GM19239 (cell line): Measurements from ENCODE around the gene REEP1.
A peak's percentile ranks its signal among the peaks of the same experiment; 100 is the strongest.
"Not testable (repeated sequence)": the region's sequence is repeated elsewhere in the genome, so short reads cannot be mapped to it uniquely, and the experiment has no call there.

Source experiments
- DNase-seq: peaks from one replicate; pipeline ENCODE4 v3.0.0; 2011; ENCODE audit warnings: low spot score; ENCODE audit not compliant: insufficient read length
- FAIRE-seq: peaks from 2 replicates; lab custom pipeline; 2011; peaks lifted over from hg19 to GRCh38; lab: Jason Lieb, UNC

Gene REEP1

DNA sequence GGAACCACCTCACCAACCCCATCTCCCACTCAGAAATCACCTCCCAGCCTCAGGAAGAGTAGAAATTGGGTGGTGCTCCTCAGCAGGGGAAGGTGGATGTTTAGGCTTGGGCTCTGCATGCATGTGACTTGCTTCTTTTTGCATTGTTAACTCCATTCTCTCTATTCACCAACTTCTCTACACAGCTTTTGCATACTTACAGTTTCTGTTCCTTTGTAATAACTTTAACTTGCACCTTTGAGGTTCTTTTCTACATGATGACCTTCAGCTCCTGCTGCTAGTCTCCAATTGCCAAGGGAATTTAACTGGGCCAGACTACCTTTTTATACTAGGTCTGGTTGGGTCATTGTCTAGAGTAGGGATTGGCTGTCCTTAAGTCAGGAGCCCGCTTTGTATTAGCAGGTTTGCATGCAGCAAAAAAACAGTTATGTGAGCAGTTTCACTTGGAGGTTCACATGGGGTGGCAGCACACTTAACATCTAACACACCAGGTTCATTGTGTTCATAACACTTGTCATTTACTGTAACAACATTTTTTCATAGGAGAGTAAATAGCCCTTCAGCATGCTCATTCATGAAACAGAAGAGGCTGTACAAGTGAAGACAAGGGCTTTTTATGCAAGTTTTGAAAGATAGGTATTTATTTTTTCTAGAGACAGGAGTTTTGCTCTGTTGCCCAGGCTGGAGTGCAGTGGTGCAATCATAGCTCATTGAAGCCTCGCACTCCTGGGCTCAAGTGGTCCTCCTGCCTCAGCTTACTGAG, 126.2 kb downstream of the REEP1 start:
- DNase-seq, result no peak
- FAIRE-seq, result no peak

DNA sequence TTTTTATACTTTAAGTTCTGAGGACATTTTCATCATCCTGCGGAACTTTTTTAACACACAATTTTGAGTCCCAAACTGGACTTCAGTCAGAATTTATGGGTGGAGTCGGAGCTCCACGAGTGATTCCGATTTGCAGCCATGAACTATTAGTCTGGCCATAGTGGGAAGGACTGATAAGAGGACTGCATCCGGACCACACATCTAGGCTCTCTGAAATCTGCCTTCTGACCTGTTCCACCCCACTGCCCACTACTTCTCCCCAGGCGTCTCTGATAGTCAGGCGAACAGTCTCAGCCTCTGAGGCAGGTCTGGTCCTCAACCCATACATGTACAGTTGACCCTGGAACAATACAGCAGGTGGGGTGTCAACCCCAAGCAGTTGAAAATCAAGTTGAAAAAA, 133.0 kb downstream of the REEP1 start:
- FAIRE-seq, result no peak

DNA sequence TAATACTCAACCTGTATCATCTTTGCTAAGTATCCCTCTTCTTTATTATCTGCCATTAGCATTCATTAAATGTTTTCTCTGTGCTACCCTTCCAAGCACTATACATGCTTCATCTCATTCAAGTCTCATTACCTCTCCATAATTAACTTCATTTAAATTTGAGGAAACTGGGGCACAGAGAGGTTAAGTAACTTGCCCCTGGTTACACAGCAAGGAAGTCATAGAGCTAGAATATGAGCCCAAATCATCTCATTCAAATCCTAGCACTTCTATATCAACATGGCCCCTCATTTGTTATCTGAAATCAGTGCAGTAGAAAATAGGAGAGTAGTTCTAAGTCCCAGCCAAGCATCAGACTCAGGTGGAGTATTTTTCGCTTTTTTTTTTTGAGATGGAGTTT, 133.8 kb downstream of the REEP1 start:
- DNase-seq (no peak), FAIRE-seq (no peak)

More for the DNA sequence above, 133.0 kb downstream of the REEP1 start:
- no peak for DNase-seq

DNA sequence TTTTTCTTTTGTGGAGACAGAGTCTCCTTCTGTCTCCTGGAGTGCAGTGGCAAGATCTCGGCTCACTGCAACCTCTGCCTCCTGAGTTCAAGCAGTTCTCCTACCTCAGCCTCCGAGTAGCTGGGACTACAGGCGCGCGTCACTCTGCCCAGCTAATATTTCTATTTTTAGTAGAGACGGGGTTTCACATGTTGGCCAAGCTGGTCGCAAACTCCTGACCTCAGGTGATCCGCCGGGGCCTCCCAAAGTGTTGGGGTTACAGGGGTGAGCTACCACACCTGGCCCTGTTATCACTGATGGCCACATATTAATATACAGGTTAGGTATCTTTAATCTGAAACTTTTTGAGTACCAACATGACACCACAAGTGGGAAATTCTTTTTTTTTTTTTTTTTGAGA, 134.7 kb downstream of the REEP1 start:
- FAIRE-seq, result no peak
- no peak for DNase-seq

DNA sequence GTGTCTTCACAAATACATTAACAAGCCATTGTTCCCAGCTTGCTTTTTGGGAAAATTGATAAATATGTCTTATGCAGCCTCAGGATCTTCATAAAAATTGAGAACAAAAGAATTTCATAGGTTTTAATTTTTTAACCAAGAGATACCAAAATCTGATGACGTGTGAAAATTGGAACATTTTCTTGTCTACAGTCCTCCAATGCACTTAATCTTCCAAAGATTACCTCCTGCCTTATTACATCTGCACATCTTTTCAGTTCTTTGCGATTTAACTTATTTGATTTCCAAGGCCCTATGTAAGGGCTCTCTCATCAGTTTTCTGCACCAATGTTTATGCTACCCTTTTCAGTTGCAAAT, 135.1 kb downstream of the REEP1 start:
- FAIRE-seq, result no peak
- DNase-seq, result no peak

DNA sequence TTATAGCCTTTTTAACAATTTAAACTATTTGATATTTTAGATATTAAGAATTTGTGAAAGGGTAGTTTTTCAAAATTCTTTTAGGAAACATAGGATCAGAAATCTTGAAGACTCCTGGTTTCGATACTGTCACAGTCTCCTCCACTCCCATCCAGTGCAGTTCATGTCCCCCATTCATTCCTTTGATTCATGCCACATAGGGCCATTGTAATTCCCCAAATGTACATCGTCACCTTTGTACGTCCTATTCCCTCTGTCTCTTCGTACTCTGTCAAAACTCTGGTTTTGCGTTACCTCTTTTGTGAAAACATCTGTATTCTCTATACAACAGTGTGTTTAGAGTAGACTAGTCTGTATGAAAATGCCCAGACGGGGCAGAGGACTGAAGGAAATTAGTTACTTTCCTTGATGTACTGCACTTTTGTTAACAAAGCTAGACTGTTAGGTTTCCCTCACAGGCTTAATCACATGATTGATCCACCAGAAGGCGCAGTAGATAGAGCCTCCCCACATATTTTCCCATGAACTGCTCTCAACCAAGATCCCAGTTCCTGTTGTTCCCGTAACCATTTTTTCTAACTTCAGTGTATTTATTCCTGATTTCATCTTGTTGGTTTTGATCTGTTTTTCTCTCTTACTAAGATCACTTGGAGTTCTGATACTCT, 135.6 kb downstream of the REEP1 start:
- DNase-seq (no peak), FAIRE-seq (no peak)

DNA sequence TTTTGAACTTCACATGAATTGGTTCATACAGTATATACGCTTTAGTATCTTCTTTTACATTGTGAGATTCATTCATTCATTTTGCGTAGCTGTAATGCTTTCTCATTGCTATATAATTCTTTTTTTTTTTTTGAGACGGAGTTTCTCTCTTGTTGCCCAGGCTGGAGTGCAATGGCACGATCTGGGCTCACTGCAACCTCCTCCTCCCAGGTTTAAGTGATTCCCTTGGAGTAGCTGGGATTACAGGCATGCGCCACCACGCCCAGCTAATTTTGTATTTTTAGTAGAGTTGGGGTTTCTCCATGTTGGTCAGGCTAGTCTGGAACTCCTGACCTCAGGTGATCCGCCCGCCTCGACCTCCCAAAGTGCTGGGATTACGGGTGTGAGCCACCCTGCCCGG, 136.9 kb downstream of the REEP1 start:
- DNase-seq, FAIRE-seq: not testable (repeated sequence)

DNA sequence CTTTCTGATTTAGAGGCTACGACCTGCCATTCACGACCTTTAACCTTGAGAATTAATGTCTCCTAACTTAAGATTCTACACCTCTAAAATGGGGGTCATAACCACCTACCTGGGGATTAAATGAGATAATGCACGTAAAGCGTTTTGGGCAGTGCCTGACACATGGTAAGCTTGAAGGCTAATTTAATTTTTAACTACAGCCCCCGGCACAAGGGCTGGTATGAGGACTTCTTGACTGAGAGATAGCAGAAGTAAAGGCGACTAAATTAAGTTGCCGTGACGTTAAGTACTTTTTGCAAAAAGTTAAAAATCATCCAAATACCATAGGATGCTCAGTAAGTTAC, 137.6 kb downstream of the REEP1 start:
- FAIRE-seq (no peak), DNase-seq (no peak)

DNA sequence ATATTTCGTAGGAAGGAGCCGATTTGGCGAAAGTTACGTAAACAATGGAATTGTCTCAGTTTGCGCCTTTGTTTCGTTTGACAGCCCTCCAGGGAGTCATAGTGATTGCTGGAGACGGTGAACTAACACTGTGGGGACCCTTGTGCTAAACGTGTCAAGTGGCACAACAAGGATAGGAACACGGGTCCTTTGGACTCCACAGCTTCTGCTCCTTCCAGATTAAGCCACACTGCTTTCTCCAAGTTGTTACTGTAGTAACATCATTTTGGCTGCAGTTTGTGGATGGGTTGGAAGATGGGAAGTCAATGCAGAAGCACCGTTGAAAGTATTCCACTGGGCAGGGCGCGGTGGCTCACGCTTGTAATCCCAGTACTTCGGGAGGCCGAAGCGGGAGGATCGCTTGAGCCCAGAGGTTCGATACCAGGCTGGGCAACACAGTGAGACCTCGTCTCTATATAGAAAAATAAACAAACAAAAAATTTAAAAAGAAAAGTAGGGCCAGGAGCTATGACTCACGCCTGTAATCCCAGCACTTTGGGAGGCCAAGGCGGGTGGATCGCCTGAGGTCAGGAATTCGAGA, 141.5 kb downstream of the REEP1 start:
- DNase-seq, result no peak
- FAIRE-seq, result peak; percentile 72

DNA sequence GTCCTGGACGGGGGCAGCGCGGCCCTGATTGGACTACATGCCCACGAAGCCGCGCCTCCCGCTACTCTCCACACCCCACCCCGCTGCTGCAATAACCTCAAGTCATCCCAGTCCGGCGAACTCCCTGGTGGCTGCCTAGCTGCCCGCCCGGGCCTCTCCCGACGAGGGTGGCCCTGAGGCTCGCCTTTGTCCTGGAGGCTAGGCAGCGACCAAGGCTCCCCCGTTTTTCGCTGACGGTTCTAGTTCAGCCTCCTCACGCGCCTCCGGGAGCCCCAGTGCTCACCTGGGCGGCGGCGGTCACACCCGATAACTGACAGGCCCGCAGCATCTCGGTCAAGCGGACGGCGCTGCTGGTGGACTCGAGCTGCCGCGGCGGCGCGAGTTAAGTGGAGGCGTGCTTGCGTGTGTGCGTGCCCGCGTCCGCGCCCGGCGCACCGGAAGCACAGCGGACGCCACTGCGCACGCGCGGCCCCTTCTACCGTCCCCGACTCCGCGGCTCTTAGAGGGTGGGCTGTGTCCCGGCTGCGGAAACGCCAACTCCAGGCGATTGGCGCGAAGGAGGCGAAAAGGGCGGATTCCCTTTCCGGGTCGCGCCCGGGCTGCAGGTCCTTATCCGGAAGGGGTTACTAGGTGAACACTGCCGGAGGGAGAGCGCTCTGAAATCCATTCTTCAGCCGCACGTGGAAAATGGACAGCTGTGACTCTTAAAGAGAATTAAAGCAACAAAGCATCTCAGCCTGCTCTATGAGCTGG, 142.2 kb downstream of the REEP1 start, which contains the start of gene IMMT:
Gene IMMT, minus strand, starts transcription at position 408 of the 753 bp plus-strand sequence. Its CDS starts 80 bp downstream, at position 328.
- peak; percentile 65 for FAIRE-seq
- peak; percentile 54 for DNase-seq

DNA sequence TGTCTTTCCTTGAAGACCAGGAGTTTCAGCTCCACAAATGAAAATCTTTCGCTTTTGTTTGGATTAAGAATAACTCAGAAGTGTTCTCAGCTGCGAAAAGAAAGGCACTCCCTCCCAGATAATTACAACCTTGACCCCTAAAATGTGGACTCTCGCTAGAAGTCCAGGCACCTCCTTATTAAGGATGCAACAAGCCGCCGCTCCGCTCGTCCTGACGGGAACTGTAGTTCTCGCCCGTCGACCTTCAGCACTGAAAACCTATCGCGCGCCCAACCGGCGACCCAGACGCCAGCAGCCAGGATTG, 142.7 kb downstream of the REEP1 start:
- DNase-seq (no peak), FAIRE-seq (peak; percentile 91)

DNA sequence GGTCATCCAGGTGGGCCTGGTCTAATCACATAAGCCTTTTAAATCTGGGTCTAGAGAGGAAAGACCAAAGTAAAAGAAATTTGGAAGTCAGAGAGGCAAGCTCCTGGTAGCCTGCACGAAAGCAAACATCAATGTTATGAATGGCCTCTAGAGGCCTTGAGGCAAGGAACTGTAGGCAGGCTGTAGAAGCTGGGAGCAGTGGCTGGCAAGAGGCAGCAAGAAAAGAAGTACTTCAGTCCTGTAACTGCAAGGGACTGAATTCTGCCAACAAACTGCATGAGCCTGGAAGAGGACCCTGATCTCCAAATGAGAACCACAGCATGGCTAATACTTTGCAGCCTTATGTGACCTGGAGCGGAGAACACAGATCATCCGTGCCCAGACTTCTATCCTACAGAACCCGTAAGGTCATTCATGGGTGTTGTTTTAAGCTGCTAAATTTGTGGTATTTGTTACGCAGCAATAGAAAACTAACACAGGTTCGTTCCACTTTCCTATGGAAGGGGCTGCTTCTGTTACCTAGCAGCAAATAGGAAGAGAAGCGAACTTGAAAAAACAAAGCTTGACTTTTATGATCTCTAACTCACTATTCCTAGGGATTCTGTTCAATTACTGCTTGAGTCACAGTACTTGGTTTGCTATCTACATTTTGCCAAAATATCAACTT, 143.4 kb downstream of the REEP1 start:
- DNase-seq (no peak), FAIRE-seq (no peak)

DNA sequence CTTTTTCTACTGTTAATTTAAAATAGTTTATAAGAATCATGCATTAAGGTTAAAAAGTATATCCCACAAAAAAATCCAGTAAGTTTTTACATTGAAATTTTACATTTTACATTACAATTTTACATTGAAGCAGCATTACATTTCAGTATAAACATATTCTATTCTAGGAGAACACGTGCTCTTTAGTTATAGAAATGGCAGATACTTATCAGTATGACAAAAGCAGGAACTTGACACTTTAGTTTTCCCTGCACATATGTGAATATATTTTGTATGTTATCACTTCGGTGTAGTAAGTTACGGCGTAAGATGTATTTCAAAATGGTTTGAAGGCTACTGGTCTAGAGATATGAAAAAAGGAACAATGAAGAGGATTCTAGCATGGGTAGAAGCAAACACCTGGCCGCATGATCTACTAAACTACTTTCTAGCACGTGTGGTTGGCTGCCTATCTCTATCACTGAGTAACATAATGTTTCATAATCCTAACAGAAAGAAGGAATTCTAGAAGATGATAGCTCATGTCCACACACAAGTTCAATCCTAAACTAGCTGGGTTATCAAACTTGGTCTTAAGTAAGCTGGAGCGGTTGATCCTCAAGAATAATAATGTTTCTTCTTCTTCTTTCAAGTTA, 147.5 kb downstream of the REEP1 start:
- no peak for FAIRE-seq

DNA sequence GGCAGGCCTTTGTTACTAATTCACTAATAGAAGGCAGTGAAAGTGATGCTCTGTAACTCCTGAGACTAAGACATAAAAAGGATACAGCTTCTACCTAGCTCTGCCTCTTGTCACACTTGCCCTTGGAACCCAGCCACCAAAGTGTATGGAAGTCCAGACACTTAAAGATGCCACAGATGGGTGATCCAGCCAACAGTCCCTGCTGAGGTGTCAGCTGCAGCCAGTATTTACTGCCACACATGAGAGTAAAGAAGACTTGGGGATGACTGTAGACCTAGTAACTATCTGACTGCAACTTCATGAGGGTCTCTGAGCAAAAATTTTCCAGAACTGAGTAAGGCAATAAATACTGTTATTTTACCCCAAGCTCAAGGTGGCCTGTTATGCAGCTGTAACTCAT, 151.0 kb downstream of the REEP1 start:
- DNase-seq, result no peak
- FAIRE-seq, result peak; percentile 45

More for the DNA sequence above, 147.5 kb downstream of the REEP1 start:
- no peak for DNase-seq

DNA sequence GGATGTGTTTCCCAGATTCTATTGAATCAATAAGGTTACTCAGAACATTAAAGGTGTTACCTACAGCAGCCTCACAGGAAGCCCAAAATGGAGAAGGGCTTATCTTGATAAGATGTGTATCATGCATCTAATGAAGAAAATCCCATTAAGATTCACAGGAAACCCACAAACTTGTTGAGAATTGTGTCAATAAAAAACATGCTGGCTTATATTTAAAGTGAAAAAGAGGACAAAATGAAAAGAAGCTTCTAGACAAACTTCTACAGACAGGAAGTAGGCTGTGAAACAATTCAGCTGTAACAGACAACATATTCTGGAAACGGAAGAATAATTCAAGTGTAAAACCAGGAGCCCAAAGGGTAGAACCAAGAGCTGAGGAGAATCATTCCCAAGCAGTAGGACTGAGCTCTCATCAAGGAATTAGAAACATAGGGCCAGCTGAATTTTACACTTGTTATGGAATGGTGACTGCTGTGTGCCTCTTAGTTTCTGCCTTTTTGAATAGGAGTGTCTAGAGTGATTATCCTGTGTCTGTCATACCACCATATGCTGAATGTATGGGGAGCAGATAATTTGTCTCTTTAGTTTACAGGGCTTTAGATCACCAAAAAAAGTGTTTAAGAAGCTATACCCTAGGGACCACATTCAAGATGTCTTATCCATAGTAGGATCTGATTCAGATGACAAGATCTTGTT, 151.8 kb downstream of the REEP1 start:
- FAIRE-seq, result peak; percentile 73
- DNase-seq, result no peak

DNA sequence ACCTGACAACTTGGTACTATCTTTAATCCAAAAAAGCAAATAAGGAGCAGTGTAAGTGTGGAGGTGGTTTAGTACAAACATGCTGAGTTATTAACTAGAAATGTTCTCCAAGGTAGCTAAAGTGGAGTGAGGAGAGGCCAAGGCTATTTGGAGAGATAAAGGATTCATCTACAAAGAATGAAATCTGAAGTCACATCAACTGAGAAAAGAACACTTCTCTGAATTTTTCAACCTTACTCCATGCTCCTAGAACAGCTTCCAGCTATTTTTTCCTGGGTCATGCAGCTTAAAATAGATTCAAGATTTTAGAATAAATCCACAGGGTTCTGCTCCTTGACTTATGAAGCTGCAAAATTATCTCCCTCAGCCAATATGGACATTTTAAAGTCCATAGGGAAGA, 160.8 kb downstream of the REEP1 start:
- FAIRE-seq, result peak; percentile 82
- DNase-seq, result no peak

DNA sequence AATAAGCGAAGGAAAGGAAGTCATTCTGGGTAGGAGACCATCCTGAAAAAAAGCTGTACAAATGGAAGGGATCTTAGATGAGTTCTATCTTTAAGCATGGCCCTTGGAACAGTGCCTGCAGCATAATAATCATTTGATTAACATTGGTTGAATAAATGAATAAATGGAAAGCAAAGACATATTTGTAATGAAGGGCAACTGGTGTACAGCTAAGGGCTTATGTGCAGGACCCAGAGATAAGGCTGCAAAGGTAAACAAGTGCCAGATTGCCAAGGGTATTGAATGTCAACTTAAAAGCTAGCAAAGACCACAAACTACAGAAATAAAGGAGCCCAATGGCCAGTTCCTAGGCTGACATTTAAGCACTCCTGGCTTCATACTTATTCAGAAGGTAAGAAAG, 161.6 kb downstream of the REEP1 start:
- DNase-seq (no peak), FAIRE-seq (no peak)

DNA sequence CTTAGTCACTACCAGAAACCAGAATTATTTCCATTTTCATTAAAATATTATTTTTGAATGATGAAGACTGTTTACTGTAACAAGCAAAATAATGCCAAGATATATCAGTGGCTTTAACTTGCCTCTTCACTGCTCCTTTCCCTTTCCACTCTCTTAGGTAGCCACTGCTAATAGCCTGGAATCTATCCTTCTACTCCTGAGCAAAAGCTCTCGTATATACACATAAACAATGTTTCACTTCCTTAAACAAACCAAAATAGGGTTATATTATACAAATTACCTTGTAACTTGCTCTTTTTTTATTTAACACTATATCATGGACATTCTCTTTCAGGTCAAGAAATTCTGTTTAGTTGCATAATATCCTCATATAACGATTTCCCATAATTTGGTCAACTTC, 163.0 kb downstream of the REEP1 start:
- DNase-seq (no peak), FAIRE-seq (peak; percentile 11)

DNA sequence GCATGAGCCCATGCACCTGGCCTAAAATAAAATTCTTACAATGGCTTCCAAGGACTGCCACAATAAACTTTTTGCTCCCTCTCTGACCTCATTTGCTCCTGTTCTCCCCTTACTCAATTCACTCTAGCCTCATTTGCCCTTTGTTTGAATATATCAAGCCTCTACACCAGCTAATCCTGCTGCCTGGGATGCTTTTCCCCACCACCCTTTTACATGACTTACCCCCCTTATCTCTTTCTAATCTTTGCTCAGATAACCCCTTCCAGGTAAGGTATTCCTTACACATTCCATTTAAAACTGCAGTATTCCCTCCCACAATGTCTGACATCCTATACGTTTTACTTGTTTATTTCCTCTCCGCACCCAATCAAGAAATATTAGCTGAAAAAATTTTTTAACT, 164.8 kb downstream of the REEP1 start:
- DNase-seq, result no peak
- no peak for FAIRE-seq
